ENCODE results near the gene RGS8. TPM values are rescaled to one million over a fixed set of nuclear protein-coding genes. Genes with fewer than 3 reads are reported as not detected.

Gene RGS8
- total RNA-seq, 2 donors from 2014 or later, result 0.31 TPM; not detected in 1

GRCh38 chr1:182709855-182710254 lies 25.5 kb upstream of the RGS8 start:
- no peaks in the 10 kb centered on the region for H3K9me3 ChIP-seq
- no peak overlapping the region for H3K27ac ChIP-seq
- H3K27me3 ChIP-seq, result no peaks in the 10 kb centered on the region
- no peak for DNase-seq (ENCODE audit: low spot score)
- no peak overlapping the region for H3K4me3 ChIP-seq
- TF ChIP-seq, protein P1, sequence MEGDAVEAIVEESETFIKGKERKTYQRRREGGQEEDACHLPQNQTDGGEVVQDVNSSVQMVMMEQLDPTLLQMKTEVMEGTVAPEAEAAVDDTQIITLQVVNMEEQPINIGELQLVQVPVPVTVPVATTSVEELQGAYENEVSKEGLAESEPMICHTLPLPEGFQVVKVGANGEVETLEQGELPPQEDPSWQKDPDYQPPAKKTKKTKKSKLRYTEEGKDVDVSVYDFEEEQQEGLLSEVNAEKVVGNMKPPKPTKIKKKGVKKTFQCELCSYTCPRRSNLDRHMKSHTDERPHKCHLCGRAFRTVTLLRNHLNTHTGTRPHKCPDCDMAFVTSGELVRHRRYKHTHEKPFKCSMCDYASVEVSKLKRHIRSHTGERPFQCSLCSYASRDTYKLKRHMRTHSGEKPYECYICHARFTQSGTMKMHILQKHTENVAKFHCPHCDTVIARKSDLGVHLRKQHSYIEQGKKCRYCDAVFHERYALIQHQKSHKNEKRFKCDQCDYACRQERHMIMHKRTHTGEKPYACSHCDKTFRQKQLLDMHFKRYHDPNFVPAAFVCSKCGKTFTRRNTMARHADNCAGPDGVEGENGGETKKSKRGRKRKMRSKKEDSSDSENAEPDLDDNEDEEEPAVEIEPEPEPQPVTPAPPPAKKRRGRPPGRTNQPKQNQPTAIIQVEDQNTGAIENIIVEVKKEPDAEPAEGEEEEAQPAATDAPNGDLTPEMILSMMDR (IDR thresholded peaks at IDR 0.05), result no peak
- no peaks in the 10 kb centered on the region for H3K4me1 ChIP-seq
- no peaks in the 10 kb centered on the region for H3K36me3 ChIP-seq

DNA sequence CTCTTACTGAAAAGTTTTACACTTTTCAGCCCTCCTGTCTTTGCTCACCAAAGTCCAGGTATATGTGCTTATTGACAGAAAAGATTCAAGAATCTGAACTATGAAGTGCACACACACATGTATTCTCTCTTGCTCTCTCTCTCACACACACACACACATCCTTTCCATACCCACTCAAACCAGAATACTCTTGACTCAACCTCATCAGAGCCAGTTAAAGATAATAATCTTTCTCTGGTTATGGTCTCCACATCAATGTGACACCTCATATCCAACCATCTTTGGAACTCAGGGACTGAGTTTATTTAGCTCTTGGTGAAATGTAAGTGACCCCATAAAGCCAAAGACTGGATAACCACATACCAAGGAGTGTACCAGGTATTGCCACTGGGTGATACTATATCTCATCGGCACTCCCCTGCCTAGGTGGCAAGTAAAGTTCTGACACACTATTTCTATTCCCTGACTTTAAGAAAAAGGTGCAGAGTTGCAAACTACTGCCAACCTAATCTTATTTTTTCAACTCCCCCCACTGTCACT lies 24.9 kb upstream of the RGS8 start:
- Histone ChIP-seq H3K4me1 (no peaks in the 10 kb centered on the region), H3K4me3 (no peak overlapping the region), H3K36me3 (no peaks in the 10 kb centered on the region), H3K9me3 (no peaks in the 10 kb centered on the region), H3K27ac (no peak overlapping the region), H3K27me3 (no peaks in the 10 kb centered on the region)
- DNase-seq (ENCODE audit: low spot score), result no peak
- TF ChIP-seq, protein P1 (IDR thresholded peaks at IDR 0.05), result no peak

DNA sequence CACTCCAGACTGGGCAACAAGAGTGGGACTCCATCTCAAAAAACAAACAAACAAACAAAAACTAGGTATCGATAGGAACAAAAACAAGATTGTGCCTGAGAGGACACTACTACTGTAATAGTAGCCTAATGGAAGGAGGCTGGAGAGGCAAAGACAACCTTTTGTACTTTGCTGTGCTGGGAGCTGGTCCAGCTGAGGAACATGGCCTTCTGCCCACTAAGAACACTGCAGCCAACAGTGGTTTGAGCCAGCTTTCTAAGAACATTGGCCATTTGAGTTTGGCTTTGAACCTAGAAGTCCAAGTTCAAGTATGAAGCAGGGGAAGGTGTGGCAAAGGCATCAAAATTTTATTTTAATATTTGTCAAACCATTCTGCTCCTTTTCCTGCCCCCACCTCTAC lies 22.7 kb upstream of the RGS8 start:
- H3K27me3 ChIP-seq, result no peaks in the 10 kb centered on the region
- H3K4me1 ChIP-seq, result no peaks in the 10 kb centered on the region
- DNase-seq (ENCODE audit: low spot score), result no peak
- H3K9me3 ChIP-seq, result no peaks in the 10 kb centered on the region
- H3K27ac ChIP-seq, result no peak overlapping the region
- no peak overlapping the region for H3K4me3 ChIP-seq
- H3K36me3 ChIP-seq, result no peaks in the 10 kb centered on the region
- TF ChIP-seq, protein P1 (IDR thresholded peaks at IDR 0.05), result no peak

GRCh38 chr1:182704677-182705076 lies 20.3 kb upstream of the RGS8 start:
- TF ChIP-seq, protein P1 (IDR thresholded peaks at IDR 0.05), result no peak
- H3K4me1 ChIP-seq, result peaks cover 0 to 3% of the 10 kb centered on the region in 2 donors
- H3K27me3 ChIP-seq, result no peaks in the 10 kb centered on the region
- no peak overlapping the region for H3K27ac ChIP-seq
- no peak for DNase-seq (ENCODE audit: low spot score)
- H3K4me3 ChIP-seq, result no peak overlapping the region
- no peaks in the 10 kb centered on the region for H3K9me3 ChIP-seq
- H3K36me3 ChIP-seq, result no peaks in the 10 kb centered on the region

DNA sequence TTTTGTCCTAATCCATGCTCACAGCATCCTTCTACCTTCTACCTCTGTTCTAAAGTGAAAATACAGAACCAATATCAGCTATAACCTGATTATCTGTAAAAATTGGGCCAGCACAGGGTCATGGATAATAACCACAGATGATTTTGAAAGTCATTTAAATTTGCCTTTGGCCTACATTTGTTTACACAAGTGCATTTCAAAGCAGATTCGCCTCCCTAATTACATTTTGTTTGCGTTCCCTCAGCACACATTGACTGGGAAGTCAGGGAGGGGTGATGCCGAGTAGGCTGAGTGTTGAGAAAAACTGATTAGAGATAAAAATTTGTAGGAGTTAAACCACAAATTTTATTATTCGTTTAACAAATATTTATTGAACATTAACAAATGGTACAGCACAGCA lies 19.2 kb upstream of the RGS8 start:
- H3K27me3 ChIP-seq, result no peaks in the 10 kb centered on the region
- DNase-seq (ENCODE audit: low spot score), result no peak

More for the DNA sequence above, 19.2 kb upstream of the RGS8 start:
- TF ChIP-seq, protein P1 (IDR thresholded peaks at IDR 0.05), result no peak
- H3K27ac ChIP-seq, result no peak overlapping the region
- no peak overlapping the region for H3K4me3 ChIP-seq
- no peaks in the 10 kb centered on the region for H3K9me3 ChIP-seq
- H3K36me3 ChIP-seq, result no peaks in the 10 kb centered on the region
- peaks cover 0 to 14% of the 10 kb centered on the region in 2 donors for H3K4me1 ChIP-seq
